Osteocyte (in vitro differentiated cells): Measurements from ENCODE around the gene TOX2. TPM values are rescaled to one million over a fixed set of nuclear protein-coding genes. Genes with fewer than 3 reads are reported as not detected.

Source experiments
- DNase-seq: peaks from one replicate; pipeline ENCODE4 v3.0.0; 2021; ENCODE audit warnings: mixed read lengths; ENCODE audit not compliant: unreplicated experiment; ENCODE audit errors: extremely low spot score
- H3K27ac Mint-ChIP-seq: one replicate; pipeline ENCODE4 v1.8.0; 2021; ENCODE audit warnings: mild to moderate bottlenecking, mixed read lengths; ENCODE audit not compliant: unreplicated experiment
- H3K27me3 Mint-ChIP-seq: one replicate; pipeline ENCODE4 v1.8.0; 2021; ENCODE audit warnings: mixed read lengths; ENCODE audit not compliant: unreplicated experiment
- H3K36me3 Mint-ChIP-seq: one replicate; pipeline ENCODE4 v1.8.0; 2021; ENCODE audit warnings: mixed read lengths; ENCODE audit not compliant: unreplicated experiment
- H3K4me1 Mint-ChIP-seq: one replicate; pipeline ENCODE4 v1.8.0; 2021; ENCODE audit warnings: mixed read lengths; ENCODE audit not compliant: unreplicated experiment
- H3K4me3 Mint-ChIP-seq: one replicate; pipeline ENCODE4 v1.8.0; 2021; ENCODE audit warnings: mild to moderate bottlenecking, moderate library complexity, mixed read lengths; ENCODE audit not compliant: unreplicated experiment
- H3K9me3 Mint-ChIP-seq: one replicate; pipeline ENCODE4 v1.8.0; 2021; ENCODE audit warnings: mixed read lengths; ENCODE audit not compliant: unreplicated experiment
- CTCF ChIP-seq: fragments of 200-600 bp; sonication (generic); IDR thresholded peaks from 2 replicates; pipeline ENCODE4 v1.5.0; 2021; ENCODE audit warnings: antibody characterized with exemption, mild to moderate bottlenecking, moderate library complexity
- total RNA-seq: library from RNA; stranded (reverse); gene quantifications from 2 replicates; pipeline ENCODE4 v1.2.1, GENCODE V29; 2021

The TOX2 gene
- total RNA-seq, 1 donor from 2014 or later, result not detected

GRCh38 chr20:43909720-43910119 is 4.9 kb upstream of the TOX2 start:
- Mint-ChIP-seq H3K27ac (no peak overlapping the region), H3K4me3 (no peak overlapping the region), H3K36me3 (no peaks in the 10 kb centered on the region), H3K27me3 (peaks cover 26% of the 10 kb centered on the region), H3K9me3 (peaks cover 16% of the 10 kb centered on the region), H3K4me1 (peaks cover 3% of the 10 kb centered on the region)
- no peak for DNase-seq
- TF ChIP-seq CTCF, result no peak

- H3K36me3 Mint-ChIP-seq, result no peaks in the 10 kb centered on the region
- H3K27me3 Mint-ChIP-seq, result peaks cover 33% of the 10 kb centered on the region
Measured at GRCh38 chr20:43910564-43910963, 4.1 kb upstream of the TOX2 start.

DNA sequence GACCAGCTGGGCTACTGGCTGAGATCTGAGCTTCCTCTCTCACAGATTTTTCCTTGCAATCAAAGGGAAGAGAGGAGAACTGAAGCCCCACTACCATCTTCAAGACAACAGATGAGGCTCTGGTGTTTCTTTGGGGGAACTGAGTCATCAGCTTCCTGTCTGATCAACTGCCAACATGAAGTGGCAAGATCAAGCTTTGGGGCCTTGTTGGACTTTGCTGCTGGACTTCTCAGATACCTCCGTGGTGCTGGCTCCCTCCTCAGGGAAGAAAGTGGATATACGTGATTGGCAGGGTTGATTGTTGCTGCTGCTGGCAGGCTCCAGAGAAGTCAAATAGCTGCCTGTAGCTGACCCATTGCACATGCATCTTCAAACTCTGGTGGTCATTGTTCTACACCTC is 3.6 kb upstream of the TOX2 start:
- peaks cover 35% of the 10 kb centered on the region for H3K27me3 Mint-ChIP-seq
- H3K9me3 Mint-ChIP-seq, result peaks cover 16% of the 10 kb centered on the region
- no peak for DNase-seq
- no peak overlapping the region for H3K4me3 Mint-ChIP-seq
- no peak overlapping the region for H3K27ac Mint-ChIP-seq
- no peak for TF ChIP-seq CTCF
- no peaks in the 10 kb centered on the region for H3K36me3 Mint-ChIP-seq
- peaks cover 12% of the 10 kb centered on the region for H3K4me1 Mint-ChIP-seq

More at GRCh38 chr20:43910564-43910963, 4.1 kb upstream of the TOX2 start:
- H3K4me1 Mint-ChIP-seq, result peaks cover 9% of the 10 kb centered on the region
- no peak overlapping the region for H3K27ac Mint-ChIP-seq
- H3K9me3 Mint-ChIP-seq, result peaks cover 16% of the 10 kb centered on the region
- H3K4me3 Mint-ChIP-seq, result no peak overlapping the region
- DNase-seq, result no peak
- no peak for TF ChIP-seq CTCF

- Mint-ChIP-seq H3K27ac (no peak overlapping the region), H3K27me3 (peaks cover 49% of the 10 kb centered on the region), H3K36me3 (no peaks in the 10 kb centered on the region), H3K9me3 (peaks cover 11% of the 10 kb centered on the region), H3K4me1 (peaks cover 12% of the 10 kb centered on the region), H3K4me3 (peak overlapping the region; percentile 54)
- no peak for DNase-seq
- no peak for TF ChIP-seq CTCF
Measured at GRCh38 chr20:43913291-43914025, 1.2 kb upstream of the TOX2 start.

GRCh38 chr20:43915211-43916072 is 790 bp downstream of the TOX2 start:
- Mint-ChIP-seq H3K27me3 (peaks cover 64% of the 10 kb centered on the region), H3K4me1 (peaks cover 12% of the 10 kb centered on the region), H3K27ac (no peak overlapping the region), H3K4me3 (peak overlapping the region; percentile 67), H3K9me3 (peaks cover 11% of the 10 kb centered on the region), H3K36me3 (no peaks in the 10 kb centered on the region)
- no peak for DNase-seq
- no peak for TF ChIP-seq CTCF
